GM12878 (cell line): ENCODE measurements around the gene TXNDC5. TPM values are rescaled to one million over a fixed set of nuclear protein-coding genes. Genes with fewer than 3 reads are reported as not detected.

Source experiments
- ATAC-seq: fragments of 200-7000 bp; cut with Tn5 transposase; 3 replicates; pipeline ENCODE4 v1.9.1; 2020; ENCODE audit warnings: mild to moderate bottlenecking, moderate library complexity
- BruUV-seq: library from RNA; stranded (reverse); fragments of 400-500 nt; replicated peaks from 2 replicates; lab custom pipeline; 2021; lab: Mats Ljungman, UMichigan
- CTCF ChIA-PET: fragments of 300-600 bp; sonication (Branson Sonifier 250); formaldehyde crosslinking; extraction: SDS; loops from one replicate; lab custom pipeline; 2021; ENCODE audit warnings: inconsistent platforms; lab: Yijun Ruan, JAX
- POLR2A ChIA-PET: fragments of 350-600 bp; formaldehyde crosslinking; extraction: SDS; loops from one replicate; lab custom pipeline; 2021; ENCODE audit warnings: inconsistent platforms; lab: Charles Lee
- RAD21 ChIA-PET: fragments of 300-600 bp; sonication (Branson Sonifier 250); formaldehyde crosslinking; loops from one replicate; lab custom pipeline; 2023; ENCODE audit warnings: antibody characterized with exemption; ENCODE audit not compliant: unreplicated experiment; lab: Charles Lee
- SMC1A ChIA-PET: fragments of 300-600 bp; sonication (Branson Sonifier 250); formaldehyde crosslinking; loops from one replicate; lab custom pipeline; 2023; ENCODE audit not compliant: unreplicated experiment, uncharacterized antibody; lab: Charles Lee
- DNase-seq: peaks from one replicate; pipeline ENCODE4 v3.0.0-alpha.2; 2011; ENCODE audit warnings: low read depth, low spot score
- FAIRE-seq: peaks from 3 replicates; lab custom pipeline; 2011; peaks lifted over from hg19 to GRCh38; lab: Jason Lieb, UNC
- H2AFZ ChIP-seq: 2 replicates; pipeline ENCODE4 v1.6.0; 2011; ENCODE audit warnings: low read depth, low read length, control low read depth; ENCODE audit not compliant: control insufficient read depth
- H3K27ac ChIP-seq: 2 replicates; pipeline ENCODE4 v1.5.1; 2011; ENCODE audit warnings: control low read depth; ENCODE audit not compliant: control insufficient read depth, insufficient read depth
- H3K27me3 ChIP-seq, 2 experiments: replicated peaks in 1 of 2; 2 replicates each; pipeline versions ENCODE4 v1.6.0 to v1.6.1; 2011; ENCODE audit warnings: low read length in 1 of 2; ENCODE audit not compliant: control insufficient read depth in 2 of 2, insufficient read depth in 2 of 2
- H3K36me3 ChIP-seq, 2 experiments: 2 replicates each; pipeline ENCODE4 v1.5.1; 2011; ENCODE audit warnings: low read length in 1 of 2; ENCODE audit not compliant: control insufficient read depth in 2 of 2, insufficient read depth in 2 of 2
- H3K4me1 ChIP-seq: 2 replicates; pipeline ENCODE4 v1.6.1; 2011; ENCODE audit warnings: mild to moderate bottlenecking, low read length, moderate library complexity, mixed read lengths; ENCODE audit not compliant: control insufficient read depth, insufficient read depth
- H3K4me2 ChIP-seq: 2 replicates; pipeline ENCODE4 v1.6.0; 2011; ENCODE audit warnings: control low read depth; ENCODE audit not compliant: control insufficient read depth, insufficient read depth
- H3K4me3 ChIP-seq: fragments of 200-600 bp; sonication (generic); 2 replicates; pipeline ENCODE4 v1.5.1; 2016
- H3K79me2 ChIP-seq: 2 replicates; pipeline ENCODE4 v1.6.0; 2011; ENCODE audit warnings: low read length; ENCODE audit not compliant: control insufficient read depth, insufficient read depth
- H3K9ac ChIP-seq: 2 replicates; pipeline ENCODE4 v1.8.0; 2011; ENCODE audit warnings: low read length, control low read depth, mixed read lengths; ENCODE audit not compliant: control insufficient read depth, insufficient read depth
- H3K9me3 ChIP-seq: replicated peaks from 3 replicates; pipeline ENCODE4 v1.5.1; 2011; ENCODE audit warnings: mild to moderate bottlenecking, low read length; ENCODE audit not compliant: control insufficient read depth, insufficient read depth
- H4K20me1 ChIP-seq: 2 replicates; pipeline ENCODE4 v1.6.0; 2011; ENCODE audit not compliant: control insufficient read depth, insufficient read depth
- ASH2L ChIP-seq: fragments of 300-600, 200-600 bp; sonication (generic); IDR thresholded peaks from 2 replicates; pipeline ENCODE4 v1.6.1; 2017; ENCODE audit warnings: low read depth, mild to moderate bottlenecking, borderline replicate concordance
- BCL11A ChIP-seq: IDR thresholded peaks from 2 replicates; pipeline ENCODE4 v1.6.1; 2011; ENCODE audit warnings: low read depth, low read length
- CHD1 ChIP-seq: IDR thresholded peaks from 2 replicates; pipeline ENCODE4 v1.6.1; 2012; ENCODE audit warnings: low read depth, low read length, improper control_type of control experiment
- E2F8 ChIP-seq: fragments of 450-650 bp; IDR thresholded peaks from 2 replicates; pipeline ENCODE4 v1.6.1; 2018; ENCODE audit warnings: mild to moderate bottlenecking, low read depth, moderate library complexity; ENCODE audit not compliant: partially characterized antibody
- EGR1 ChIP-seq, 2 experiments: IDR thresholded peaks; 1 replicate in 1 of 2; 2 replicates in 1 of 2; pipeline ENCODE4 v1.6.1; 2011 to 2012; ENCODE audit warnings: low read depth in 2 of 2, low read length in 2 of 2, borderline replicate concordance in 1 of 2, mild to moderate bottlenecking in 1 of 2, moderate library complexity in 1 of 2
- EP300 ChIP-seq, 2 experiments: fragments of 150-350 bp in 1 of 2; IDR thresholded peaks; 2 replicates each; pipeline ENCODE4 v1.6.1; 2011 to 2012; ENCODE audit warnings: low read depth in 2 of 2, low read length in 2 of 2, borderline replicate concordance in 1 of 2, improper control_type of control experiment in 1 of 2, inconsistent platforms in 1 of 2; ENCODE audit not compliant: control insufficient read depth in 1 of 2
- GATAD2B ChIP-seq: fragments of 450-650 bp; conservative IDR thresholded peaks from 2 replicates; pipeline ENCODE4 v1.6.1; 2017; ENCODE audit warnings: low read depth, mild to moderate bottlenecking, moderate library complexity
- IKZF2 ChIP-seq, 2 experiments: fragments of 450-650 bp; IDR thresholded peaks; 2 replicates each; pipeline ENCODE4 v1.6.1; 2017; ENCODE audit warnings: mild to moderate bottlenecking in 2 of 2, moderate library complexity in 2 of 2
- NR2C1 ChIP-seq: fragments of 450-650 bp; IDR thresholded peaks from 2 replicates; pipeline ENCODE4 v1.6.1; 2017; ENCODE audit warnings: antibody characterized with exemption, mild to moderate bottlenecking, moderate library complexity
- PML ChIP-seq: IDR thresholded peaks from 2 replicates; pipeline ENCODE4 v1.6.1; 2012; ENCODE audit warnings: low read length, inconsistent platforms
- POLR2AphosphoS5 ChIP-seq: IDR thresholded peaks from 2 replicates; pipeline ENCODE4 v1.6.1; 2011; ENCODE audit warnings: mild to moderate bottlenecking, low read length, inconsistent platforms
- RCOR1 ChIP-seq: conservative IDR thresholded peaks from 2 replicates; pipeline ENCODE4 v1.6.1; 2012; ENCODE audit warnings: low read depth, low read length, improper control_type of control experiment
- SMAD1 ChIP-seq: fragments of 450-650 bp; IDR thresholded peaks from 2 replicates; pipeline ENCODE4 v1.6.1; 2018; ENCODE audit warnings: mild to moderate bottlenecking, low read depth; ENCODE audit not compliant: partially characterized antibody
- ZNF24 ChIP-seq: fragments of 450-650 bp; IDR thresholded peaks from 2 replicates; pipeline ENCODE4 v1.6.1; 2017; ENCODE audit warnings: antibody characterized with exemption, mild to moderate bottlenecking
- ZZZ3 ChIP-seq: IDR thresholded peaks from 2 replicates; pipeline ENCODE4 v1.6.1; 2011; ENCODE audit warnings: low read depth; ENCODE audit not compliant: control insufficient read depth, insufficient read length
- WGBS: methylation state at CpG from one replicate; pipeline ENCODE4 v1.1.6; 2016; ENCODE audit warnings: low lambda C conversion rate; ENCODE audit not compliant: insufficient replicate concordance, insufficient coverage; ENCODE audit errors: missing lambda C conversion rate; 5-methylcytosine and 5-hydroxymethylcytosine counted together
- in situ Hi-C: fragments of 300-500 bp; cut with MboI; formaldehyde crosslinking; loops from 9 replicates; pipeline ENCODE4 v1.14.3; 2018; ENCODE audit warnings: mixed read lengths
- intact Hi-C: fragments of 100-400 bp; cut with micrococcal nuclease; formaldehyde crosslinking; loops from one replicate; pipeline ENCODE4 v1.14.2; 2022; ENCODE audit not compliant: unreplicated experiment
- polyA plus RNA-seq, 11 experiments: library from polyadenylated mRNA; depleted of rRNA in 4 of 11; unstranded in 6 of 11; stranded (reverse) in 5 of 11; fragments of >200 nt; fragmentation: Nextera tagmentation in 4 of 11; fragmentation: Illumina TruSeq in 1 of 11; extraction: Ambion mirVana in 4 of 11; extraction: Trizol in 1 of 11; gene quantifications; 1 replicate in 1 of 11; 2 replicates in 10 of 11; pipeline versions ENCODE4 v1.2.1 to v1.2.3, GENCODE V29; 2011 to 2016; ENCODE audit warnings: inconsistent platforms in 2 of 11, missing spikeins in 2 of 11, low read depth in 1 of 11
- total RNA-seq, 4 experiments: library from RNA; depleted of rRNA in 3 of 4; stranded (reverse); fragments of >200 nt in 3 of 4; fragmentation: Illumina TruSeq in 1 of 4; extraction: Trizol in 1 of 4; gene quantifications; 2 replicates each; pipeline versions ENCODE4 v1.2.1 to v1.2.3, GENCODE V29; 2013 to 2021
- TF ChIP-seq, protein P1 (sequence below): IDR thresholded peaks from 2 replicates; pipeline ENCODE4 v1.6.1; 2012; ENCODE audit warnings: improper control_type of control experiment, low read depth, low read length; ENCODE audit not compliant: insufficient replicate concordance

The TXNDC5 gene
- total and polyA plus RNA-seq, 10 of the 15 experiments (the other 5 are each of a cell fraction or from before 2014, with no cell fraction given) = 7.2 to 181 (median 132) TPM

GRCh38 chr6:7922596-7922995, 12.0 kb upstream of the TXNDC5 start (continued):
- TF ChIP-seq POLR2AphosphoS5 (no peak), SMAD1 (no peak), EGR1 (IDR thresholded peaks at IDR 0.05; ENCODE audit: borderline replicate concordance in 1 of 2, low read depth in 2 of 2, low read length in 2 of 2) (no peak), EP300 (IDR thresholded peaks at IDR 0.05; ENCODE audit: borderline replicate concordance in 1 of 2, control insufficient read depth in 1 of 2, low read depth in 2 of 2, low read length in 2 of 2) (no peak), NR2C1 (no peak), GATAD2B (no peak)

DNA sequence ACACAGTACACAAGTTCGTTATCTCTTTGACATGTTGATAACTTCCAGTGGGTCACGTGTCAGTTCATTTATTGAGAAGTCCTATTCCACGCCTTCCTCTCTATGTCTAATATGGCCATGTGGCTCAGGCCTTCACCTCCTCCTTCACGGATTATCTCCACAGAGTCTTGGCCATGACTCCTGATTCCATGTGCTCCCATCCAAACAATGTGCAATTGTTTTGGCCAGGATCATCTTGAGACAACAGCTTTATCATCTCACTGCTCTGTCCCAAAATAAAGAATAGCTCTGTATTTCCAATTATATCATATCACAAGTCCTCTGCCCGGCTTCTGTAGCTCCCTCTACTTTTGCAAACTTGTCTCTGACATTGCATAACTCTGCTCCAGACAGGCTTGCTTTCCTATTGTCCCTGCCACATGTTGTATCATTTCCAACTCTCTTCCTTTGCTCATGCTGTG, 11.1 kb upstream of the TXNDC5 start:
- no TSS peak for BruUV-seq
- H3K4me3 ChIP-seq = no peak overlapping the region
- ChIA-PET CTCF (no interaction called here), RAD21 (no interaction called here), SMC1A (no interaction called here), POLR2A (no interaction called here)
- H2AFZ ChIP-seq = no peak overlapping the region
- H3K27me3 ChIP-seq = no peaks in the 10 kb centered on the region; a peak in 2 of 4 replicates
- no peak for TF ChIP-seq RCOR1
- no peak for TF ChIP-seq IKZF2 (IDR thresholded peaks at IDR 0.05)
- no peak for TF ChIP-seq ASH2L
- no peak for TF ChIP-seq NR2C1
- TF ChIP-seq E2F8 = no peak
- TF ChIP-seq CHD1 = no peak
- TF ChIP-seq ZNF24 = no peak
- TF ChIP-seq, protein P1, sequence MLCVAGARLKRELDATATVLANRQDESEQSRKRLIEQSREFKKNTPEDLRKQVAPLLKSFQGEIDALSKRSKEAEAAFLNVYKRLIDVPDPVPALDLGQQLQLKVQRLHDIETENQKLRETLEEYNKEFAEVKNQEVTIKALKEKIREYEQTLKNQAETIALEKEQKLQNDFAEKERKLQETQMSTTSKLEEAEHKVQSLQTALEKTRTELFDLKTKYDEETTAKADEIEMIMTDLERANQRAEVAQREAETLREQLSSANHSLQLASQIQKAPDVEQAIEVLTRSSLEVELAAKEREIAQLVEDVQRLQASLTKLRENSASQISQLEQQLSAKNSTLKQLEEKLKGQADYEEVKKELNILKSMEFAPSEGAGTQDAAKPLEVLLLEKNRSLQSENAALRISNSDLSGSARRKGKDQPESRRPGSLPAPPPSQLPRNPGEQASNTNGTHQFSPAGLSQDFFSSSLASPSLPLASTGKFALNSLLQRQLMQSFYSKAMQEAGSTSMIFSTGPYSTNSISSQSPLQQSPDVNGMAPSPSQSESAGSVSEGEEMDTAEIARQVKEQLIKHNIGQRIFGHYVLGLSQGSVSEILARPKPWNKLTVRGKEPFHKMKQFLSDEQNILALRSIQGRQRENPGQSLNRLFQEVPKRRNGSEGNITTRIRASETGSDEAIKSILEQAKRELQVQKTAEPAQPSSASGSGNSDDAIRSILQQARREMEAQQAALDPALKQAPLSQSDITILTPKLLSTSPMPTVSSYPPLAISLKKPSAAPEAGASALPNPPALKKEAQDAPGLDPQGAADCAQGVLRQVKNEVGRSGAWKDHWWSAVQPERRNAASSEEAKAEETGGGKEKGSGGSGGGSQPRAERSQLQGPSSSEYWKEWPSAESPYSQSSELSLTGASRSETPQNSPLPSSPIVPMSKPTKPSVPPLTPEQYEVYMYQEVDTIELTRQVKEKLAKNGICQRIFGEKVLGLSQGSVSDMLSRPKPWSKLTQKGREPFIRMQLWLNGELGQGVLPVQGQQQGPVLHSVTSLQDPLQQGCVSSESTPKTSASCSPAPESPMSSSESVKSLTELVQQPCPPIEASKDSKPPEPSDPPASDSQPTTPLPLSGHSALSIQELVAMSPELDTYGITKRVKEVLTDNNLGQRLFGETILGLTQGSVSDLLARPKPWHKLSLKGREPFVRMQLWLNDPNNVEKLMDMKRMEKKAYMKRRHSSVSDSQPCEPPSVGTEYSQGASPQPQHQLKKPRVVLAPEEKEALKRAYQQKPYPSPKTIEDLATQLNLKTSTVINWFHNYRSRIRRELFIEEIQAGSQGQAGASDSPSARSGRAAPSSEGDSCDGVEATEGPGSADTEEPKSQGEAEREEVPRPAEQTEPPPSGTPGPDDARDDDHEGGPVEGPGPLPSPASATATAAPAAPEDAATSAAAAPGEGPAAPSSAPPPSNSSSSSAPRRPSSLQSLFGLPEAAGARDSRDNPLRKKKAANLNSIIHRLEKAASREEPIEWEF = no peak
- no peak for TF ChIP-seq ZZZ3
- no peak for TF ChIP-seq PML
- no peak for TF ChIP-seq BCL11A
- no peaks in the 10 kb centered on the region for H3K36me3 ChIP-seq
- in situ Hi-C loops = no loop called here
- no peak for FAIRE-seq
- peaks cover 21% of the 10 kb centered on the region for H3K4me1 ChIP-seq
- no peaks in the 10 kb centered on the region for H4K20me1 ChIP-seq
- H3K9me3 ChIP-seq = peaks cover 5% of the 10 kb centered on the region; the same call in 2 of the 3 replicates
- H3K9ac ChIP-seq = no peak overlapping the region
- 79% methylated on average over 5 of the region's 5 CpGs for WGBS
- H3K4me2 ChIP-seq = no peak overlapping the region
- no peak for ATAC-seq
- intact Hi-C loops = no loop called here
- DNase-seq = no peak
- no peak overlapping the region for H3K27ac ChIP-seq
- no peaks in the 10 kb centered on the region for H3K79me2 ChIP-seq
